ENCODE measurements around the gene PTBP2. TPM values are rescaled to one million over a fixed set of nuclear protein-coding genes. Genes with fewer than 3 reads are reported as not detected.

The PTBP2 gene
- total and polyA plus RNA-seq, 2 donors (not counting 1 experiment from before 2014, with no cell fraction given), result 18.7 to 33.6 TPM

- peaks cover 14% of the 10 kb centered on the region for H3K27me3 Mint-ChIP-seq
- no peaks in the 10 kb centered on the region for H3K9me3 Mint-ChIP-seq (ENCODE audit: insufficient read depth)
- Histone ChIP-seq H3K4me2 (replicated peaks; ENCODE audit: low read depth, low read length, poor library complexity, severe bottlenecking) (no peak overlapping the region), H3K27me3 (replicated peaks in 1 of 4; ENCODE audit: control extremely low read depth in 1 of 4, control insufficient read depth in 3 of 4, insufficient read depth in 4 of 4, low read length in 3 of 4) (no peaks in the 10 kb centered on the region), H2AFZ (ENCODE audit: insufficient read depth, low read depth, low read length, poor library complexity, severe bottlenecking) (no peak overlapping the region), H3K27ac (ENCODE audit: low read length in 2 of 2) (no peak overlapping the region), H4K20me1 (ENCODE audit: control insufficient read depth, insufficient read depth, low read length, poor library complexity, severe bottlenecking) (no peaks in the 10 kb centered on the region), H3K4me1 (ENCODE audit: control insufficient read depth in 2 of 2, insufficient read depth in 2 of 2, low read length in 2 of 2) (no peaks in the 10 kb centered on the region), H3K36me3 (replicated peaks in 1 of 2; ENCODE audit: control extremely low read depth in 1 of 2, control insufficient read depth in 1 of 2, extremely low read depth in 1 of 2, insufficient read depth in 2 of 2, low read length in 1 of 2) (no peaks in the 10 kb centered on the region), H3K9ac (ENCODE audit: low read length) (no peak overlapping the region), H3K9me3 (ENCODE audit: control extremely low read depth in 1 of 3, control insufficient read depth in 2 of 3, insufficient read depth in 1 of 3, low read length in 2 of 3) (no peaks in the 10 kb centered on the region), H3K79me2 (ENCODE audit: control insufficient read depth, insufficient read depth, low read length) (no peaks in the 10 kb centered on the region), H3K4me3 (ENCODE audit: control extremely low read depth in 1 of 5, extremely low read depth in 1 of 5, insufficient read depth in 1 of 5, low read depth in 2 of 5, low read length in 4 of 5) (no peak overlapping the region)
- ATAC-seq (ENCODE audit: low read depth), result no peak
- WGBS (ENCODE audit: insufficient coverage), result 86% methylated on average over 2 of the region's 4 CpGs
- ChIA-PET POLR2A (no interaction called here), CTCF (no interaction called here)
- H3K4me3 Mint-ChIP-seq, result no peak overlapping the region
- intact Hi-C loops (cut with micrococcal nuclease), result no loop called here
- no peaks in the 10 kb centered on the region for H3K4me1 Mint-ChIP-seq
- no peak overlapping the region for H3K27ac Mint-ChIP-seq
- DNase-seq, result no peak
- no peak for TF ChIP-seq EZH2 (IDR thresholded peaks at IDR 0.05; ENCODE audit: borderline replicate concordance, insufficient read depth, low read depth, low read length, poor library complexity, severe bottlenecking)
- TF ChIP-seq, protein P1, sequence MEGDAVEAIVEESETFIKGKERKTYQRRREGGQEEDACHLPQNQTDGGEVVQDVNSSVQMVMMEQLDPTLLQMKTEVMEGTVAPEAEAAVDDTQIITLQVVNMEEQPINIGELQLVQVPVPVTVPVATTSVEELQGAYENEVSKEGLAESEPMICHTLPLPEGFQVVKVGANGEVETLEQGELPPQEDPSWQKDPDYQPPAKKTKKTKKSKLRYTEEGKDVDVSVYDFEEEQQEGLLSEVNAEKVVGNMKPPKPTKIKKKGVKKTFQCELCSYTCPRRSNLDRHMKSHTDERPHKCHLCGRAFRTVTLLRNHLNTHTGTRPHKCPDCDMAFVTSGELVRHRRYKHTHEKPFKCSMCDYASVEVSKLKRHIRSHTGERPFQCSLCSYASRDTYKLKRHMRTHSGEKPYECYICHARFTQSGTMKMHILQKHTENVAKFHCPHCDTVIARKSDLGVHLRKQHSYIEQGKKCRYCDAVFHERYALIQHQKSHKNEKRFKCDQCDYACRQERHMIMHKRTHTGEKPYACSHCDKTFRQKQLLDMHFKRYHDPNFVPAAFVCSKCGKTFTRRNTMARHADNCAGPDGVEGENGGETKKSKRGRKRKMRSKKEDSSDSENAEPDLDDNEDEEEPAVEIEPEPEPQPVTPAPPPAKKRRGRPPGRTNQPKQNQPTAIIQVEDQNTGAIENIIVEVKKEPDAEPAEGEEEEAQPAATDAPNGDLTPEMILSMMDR (IDR thresholded peaks at IDR 0.05), result no peak
Measured at GRCh38 chr1:96708482-96708881, 13.1 kb upstream of the PTBP2 start.

DNA sequence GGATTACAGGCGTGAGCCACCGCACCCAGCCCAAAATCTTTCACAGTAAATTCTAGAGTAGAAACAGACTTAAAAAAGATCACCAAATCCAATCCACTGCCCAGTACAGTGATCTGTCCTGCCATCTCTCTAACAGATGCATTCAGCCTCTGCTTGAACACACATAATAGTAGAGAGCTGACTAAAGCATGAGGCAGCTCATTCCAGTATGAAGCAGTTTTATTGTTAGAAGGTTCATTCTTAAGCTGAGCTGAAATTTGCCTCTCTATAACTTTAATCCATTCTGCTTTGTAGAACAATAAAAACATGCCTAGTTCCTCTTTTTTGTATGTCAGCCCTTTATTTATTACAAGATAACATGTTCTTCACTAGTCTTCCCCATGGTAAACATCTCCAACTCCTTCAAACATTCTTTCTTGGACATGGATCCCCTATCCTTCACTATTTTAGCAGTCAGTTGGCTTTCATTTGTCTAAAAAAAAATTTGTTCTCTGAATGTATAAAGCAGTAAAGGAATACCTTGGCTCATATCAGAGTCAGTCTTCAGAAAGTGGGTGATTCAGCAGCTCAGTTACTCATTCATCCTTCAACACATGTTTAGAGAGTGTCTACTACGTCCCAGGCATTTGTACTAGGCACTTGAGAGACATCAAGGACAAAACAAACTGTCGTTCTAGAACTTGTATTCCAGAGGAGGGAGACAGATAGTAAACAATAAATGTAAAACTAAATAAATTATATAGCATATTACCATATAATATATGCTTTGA lies 10.7 kb upstream of the PTBP2 start:
- H3K4me3 Mint-ChIP-seq, result no peak overlapping the region
- intact Hi-C loops (cut with micrococcal nuclease), result no loop called here

More for the DNA sequence above, 10.7 kb upstream of the PTBP2 start:
- Histone ChIP-seq H3K4me3 (ENCODE audit: control extremely low read depth in 1 of 5, extremely low read depth in 1 of 5, insufficient read depth in 1 of 5, low read depth in 2 of 5, low read length in 4 of 5) (no peak overlapping the region), H2AFZ (ENCODE audit: insufficient read depth, low read depth, low read length, poor library complexity, severe bottlenecking) (no peak overlapping the region), H3K4me1 (ENCODE audit: control insufficient read depth in 2 of 2, insufficient read depth in 2 of 2, low read length in 2 of 2) (no peaks in the 10 kb centered on the region), H3K27me3 (replicated peaks in 1 of 4; ENCODE audit: control extremely low read depth in 1 of 4, control insufficient read depth in 3 of 4, insufficient read depth in 4 of 4, low read length in 3 of 4) (no peaks in the 10 kb centered on the region), H3K36me3 (replicated peaks in 1 of 2; ENCODE audit: control extremely low read depth in 1 of 2, control insufficient read depth in 1 of 2, extremely low read depth in 1 of 2, insufficient read depth in 2 of 2, low read length in 1 of 2) (no peaks in the 10 kb centered on the region), H3K27ac (ENCODE audit: low read length in 2 of 2) (no peak overlapping the region), H3K79me2 (ENCODE audit: control insufficient read depth, insufficient read depth, low read length) (no peaks in the 10 kb centered on the region), H4K20me1 (ENCODE audit: control insufficient read depth, insufficient read depth, low read length, poor library complexity, severe bottlenecking) (no peaks in the 10 kb centered on the region), H3K9ac (ENCODE audit: low read length) (no peak overlapping the region), H3K4me2 (replicated peaks; ENCODE audit: low read depth, low read length, poor library complexity, severe bottlenecking) (no peak overlapping the region), H3K9me3 (ENCODE audit: control extremely low read depth in 1 of 3, control insufficient read depth in 2 of 3, insufficient read depth in 1 of 3, low read length in 2 of 3) (no peaks in the 10 kb centered on the region)
- 100% methylated on average over 2 of the region's 4 CpGs for WGBS (ENCODE audit: insufficient coverage)
- Mint-ChIP-seq H3K9me3 (ENCODE audit: insufficient read depth) (no peaks in the 10 kb centered on the region), H3K27ac (no peak overlapping the region), H3K4me1 (no peaks in the 10 kb centered on the region), H3K27me3 (peaks cover 19% of the 10 kb centered on the region)
- ChIA-PET POLR2A (no interaction called here), CTCF (no interaction called here)
- TF ChIP-seq, protein P1 (IDR thresholded peaks at IDR 0.05), result no peak
- no peak for TF ChIP-seq EZH2 (IDR thresholded peaks at IDR 0.05; ENCODE audit: borderline replicate concordance, insufficient read depth, low read depth, low read length, poor library complexity, severe bottlenecking)
- no peak for DNase-seq
- ATAC-seq (ENCODE audit: low read depth), result no peak

Measured in B cell (primary cell).